GM21367 (cell line): Measurements from ENCODE around the gene GNG3.
"Not testable (repeated sequence)": the region's sequence is repeated elsewhere in the genome, so short reads cannot be mapped to it uniquely, and the experiment has no call there.

Source experiments
- ATAC-seq: cut with Tn5 transposase; IDR thresholded peaks from one replicate; pipeline ENCODE4 v1.9.1; 2021; ENCODE audit not compliant: unreplicated experiment

Gene GNG3

GRCh38 chr11:62716206-62716605 lies 8.7 kb downstream of the GNG3 start:
- ATAC-seq, result no peak

GRCh38 chr11:62716816-62717215 lies 9.3 kb downstream of the GNG3 start:
- ATAC-seq, result no peak

GRCh38 chr11:62719302-62719978 lies 12.0 kb downstream of the GNG3 start:
- ATAC-seq, result no peak

GRCh38 chr11:62721994-62722393 lies 14.5 kb downstream of the GNG3 start:
- ATAC-seq, result no peak

- ATAC-seq, result no peak
Measured at GRCh38 chr11:62724171-62724570, 16.7 kb downstream of the GNG3 start.

- ATAC-seq, result no peak
Measured at GRCh38 chr11:62725646-62726045, 18.2 kb downstream of the GNG3 start.

GRCh38 chr11:62726156-62726914 lies 18.9 kb downstream of the GNG3 start:
- no peak for ATAC-seq

- no peak for ATAC-seq
Measured at GRCh38 chr11:62726915-62727164, 19.4 kb downstream of the GNG3 start.

GRCh38 chr11:62727165-62727871 lies 19.8 kb downstream of the GNG3 start, which contains the start of gene HNRNPUL2:
TSS of gene HNRNPUL2 (minus strand) at chr11:62727457. CDS start at chr11:62727156, 301 bp downstream.
- ATAC-seq, result peak; percentile 64

GRCh38 chr11:62727872-62728170 lies 20.3 kb downstream of the GNG3 start:
- ATAC-seq, result peak; percentile 58

- ATAC-seq, result peak; percentile 6
Measured at GRCh38 chr11:62728171-62728988, 20.9 kb downstream of the GNG3 start, which contains the start of gene TTC9C. TSS of gene TTC9C (plus strand) at chr11:62728486. CDS start at chr11:62728849, 363 bp downstream.

- not testable (repeated sequence) for ATAC-seq
Measured at GRCh38 chr11:62730076-62730475, 22.6 kb downstream of the GNG3 start.

- no peak for ATAC-seq
Measured at GRCh38 chr11:62732830-62733229, 25.4 kb downstream of the GNG3 start.

GRCh38 chr11:62737196-62737595 lies 29.7 kb downstream of the GNG3 start:
- ATAC-seq, result no peak

- ATAC-seq, result no peak
Measured at GRCh38 chr11:62747475-62748160, 40.1 kb downstream of the GNG3 start.

- ATAC-seq, result not testable (repeated sequence)
Measured at GRCh38 chr11:62749931-62750330, 42.5 kb downstream of the GNG3 start.

- ATAC-seq, result no peak
Measured at GRCh38 chr11:62752177-62752785, 44.8 kb downstream of the GNG3 start.

- ATAC-seq, result no peak
Measured at GRCh38 chr11:62752994-62753735, 45.7 kb downstream of the GNG3 start.

- peak; percentile 95 for ATAC-seq
Measured at GRCh38 chr11:62753736-62754603, 46.5 kb downstream of the GNG3 start, which contains the start of gene ZBTB3. TSS of gene ZBTB3 (minus strand) at chr11:62754160. CDS start at chr11:62753664, 496 bp downstream.
